ENCODE data around the gene FBXW11.
A peak's percentile ranks its signal among the peaks of the same experiment; 100 is the strongest.

The FBXW11 gene

DNA sequence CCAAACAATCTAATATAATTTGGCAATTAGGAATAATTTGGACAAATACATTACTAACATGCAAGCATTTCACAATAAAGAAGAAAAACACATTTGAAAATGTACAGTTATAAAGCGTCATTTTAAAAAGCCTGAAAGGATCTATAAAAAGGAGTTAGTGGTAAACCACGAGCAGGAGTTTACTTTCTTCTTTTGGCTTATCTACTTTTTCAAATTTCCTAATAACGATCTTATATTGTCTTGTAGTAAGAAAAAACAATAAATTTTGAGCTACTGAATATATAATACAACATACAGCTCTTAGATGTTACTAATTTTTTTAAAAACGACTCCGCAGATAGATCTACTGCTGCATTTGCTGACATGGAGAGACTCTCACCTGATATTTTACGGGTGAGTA lies 141.0 kb downstream of the FBXW11 start:
- TF ChIP-seq, protein P1, sequence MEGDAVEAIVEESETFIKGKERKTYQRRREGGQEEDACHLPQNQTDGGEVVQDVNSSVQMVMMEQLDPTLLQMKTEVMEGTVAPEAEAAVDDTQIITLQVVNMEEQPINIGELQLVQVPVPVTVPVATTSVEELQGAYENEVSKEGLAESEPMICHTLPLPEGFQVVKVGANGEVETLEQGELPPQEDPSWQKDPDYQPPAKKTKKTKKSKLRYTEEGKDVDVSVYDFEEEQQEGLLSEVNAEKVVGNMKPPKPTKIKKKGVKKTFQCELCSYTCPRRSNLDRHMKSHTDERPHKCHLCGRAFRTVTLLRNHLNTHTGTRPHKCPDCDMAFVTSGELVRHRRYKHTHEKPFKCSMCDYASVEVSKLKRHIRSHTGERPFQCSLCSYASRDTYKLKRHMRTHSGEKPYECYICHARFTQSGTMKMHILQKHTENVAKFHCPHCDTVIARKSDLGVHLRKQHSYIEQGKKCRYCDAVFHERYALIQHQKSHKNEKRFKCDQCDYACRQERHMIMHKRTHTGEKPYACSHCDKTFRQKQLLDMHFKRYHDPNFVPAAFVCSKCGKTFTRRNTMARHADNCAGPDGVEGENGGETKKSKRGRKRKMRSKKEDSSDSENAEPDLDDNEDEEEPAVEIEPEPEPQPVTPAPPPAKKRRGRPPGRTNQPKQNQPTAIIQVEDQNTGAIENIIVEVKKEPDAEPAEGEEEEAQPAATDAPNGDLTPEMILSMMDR (IDR thresholded peaks at IDR 0.05; ENCODE audit: control insufficient read depth, extremely low read depth, insufficient read depth), result no peak
- H3K4me3 ChIP-seq (ENCODE audit: low read depth, low read length), result no peak overlapping the region
- DNase-seq (ENCODE audit: low read depth), result no peak

DNA sequence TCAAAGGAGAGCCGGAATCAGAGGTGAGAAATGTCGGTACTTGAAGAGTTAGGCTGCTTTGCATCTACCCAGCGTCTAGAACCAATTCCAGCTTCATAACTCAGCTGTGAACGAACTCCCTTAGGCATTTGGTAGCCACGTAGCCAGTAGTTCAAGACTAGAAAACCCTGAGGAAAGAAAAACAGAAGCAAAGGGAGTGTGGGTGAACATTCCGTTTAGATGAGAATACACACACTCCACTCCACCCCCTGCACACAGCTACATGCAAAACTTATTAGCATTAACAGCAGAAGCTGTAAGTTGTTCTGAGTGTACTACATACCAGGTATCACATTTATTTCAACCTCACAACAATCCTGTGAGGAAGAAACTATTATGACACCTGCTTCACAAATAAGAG lies 142.5 kb downstream of the FBXW11 start:
- no peak overlapping the region for H3K4me3 ChIP-seq (ENCODE audit: low read depth, low read length)
- TF ChIP-seq, protein P1 (IDR thresholded peaks at IDR 0.05; ENCODE audit: control insufficient read depth, extremely low read depth, insufficient read depth), result no peak
- DNase-seq (ENCODE audit: low read depth), result no peak

DNA sequence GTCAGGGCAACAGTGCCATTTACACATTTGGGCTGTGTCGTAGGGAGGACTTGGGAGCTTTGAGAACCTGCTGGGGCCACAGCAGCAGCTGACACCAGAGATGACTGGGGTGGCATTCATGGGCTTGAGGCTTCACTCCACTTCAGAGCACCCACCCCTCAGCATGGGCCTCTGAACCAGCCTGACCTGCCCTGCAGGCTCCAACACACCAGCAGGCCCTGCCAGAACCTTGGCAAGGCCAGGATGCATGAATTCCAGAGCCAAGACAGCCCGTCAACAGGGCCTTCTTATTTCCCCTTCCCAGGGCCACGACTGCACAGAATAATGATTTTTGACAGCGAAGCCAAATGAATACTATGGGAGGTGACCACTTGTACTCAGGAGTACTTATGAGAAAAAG lies 143.8 kb downstream of the FBXW11 start:
- TF ChIP-seq, protein P1 (IDR thresholded peaks at IDR 0.05; ENCODE audit: control insufficient read depth, extremely low read depth, insufficient read depth), result no peak
- peak; percentile 66 for DNase-seq (ENCODE audit: low read depth)
- H3K4me3 ChIP-seq (ENCODE audit: low read depth, low read length), result no peak overlapping the region

DNA sequence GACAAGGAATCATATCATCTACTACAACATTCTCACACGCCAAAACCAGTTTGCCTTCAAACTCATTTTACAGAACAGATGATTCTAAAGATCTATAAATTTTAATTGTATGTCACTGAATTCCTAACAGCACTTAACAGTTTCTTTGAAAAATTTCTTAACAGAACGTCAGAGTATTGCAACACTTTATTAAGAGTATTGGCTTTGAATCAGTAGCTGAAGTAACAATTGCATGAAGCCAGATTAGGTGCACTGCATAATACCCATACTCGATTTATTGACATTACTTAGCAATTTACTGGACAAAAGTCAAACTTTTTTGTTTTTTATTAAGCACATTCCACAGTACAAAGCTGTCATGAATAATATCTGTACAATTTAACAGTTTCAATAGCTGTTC lies 145.1 kb downstream of the FBXW11 start:
- no peak overlapping the region for H3K4me3 ChIP-seq (ENCODE audit: low read depth, low read length)
- TF ChIP-seq, protein P1 (IDR thresholded peaks at IDR 0.05; ENCODE audit: control insufficient read depth, extremely low read depth, insufficient read depth), result no peak
- DNase-seq (ENCODE audit: low read depth), result no peak

DNA sequence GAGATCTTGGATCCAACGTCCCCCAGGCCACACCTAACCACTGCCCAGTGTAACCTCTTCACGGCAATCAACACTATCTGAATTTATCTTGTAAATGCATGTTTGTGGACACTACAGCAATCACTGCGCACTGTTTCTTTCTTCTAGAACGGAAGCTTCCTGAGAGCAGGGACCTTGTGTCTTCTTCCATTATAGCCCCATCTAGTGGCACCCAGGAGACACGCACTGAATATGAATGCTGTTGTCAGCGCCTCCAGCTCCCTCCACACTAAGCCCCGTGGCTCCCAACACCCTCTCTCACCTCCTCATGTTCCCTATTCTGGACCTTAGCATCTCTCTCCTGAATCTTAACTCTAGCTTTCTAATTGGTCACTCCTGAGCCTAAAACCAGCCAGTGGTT lies 148.1 kb downstream of the FBXW11 start:
- H3K4me3 ChIP-seq (ENCODE audit: low read depth, low read length), result no peak overlapping the region
- TF ChIP-seq, protein P1 (IDR thresholded peaks at IDR 0.05; ENCODE audit: control insufficient read depth, extremely low read depth, insufficient read depth), result peak; percentile 40
- DNase-seq (ENCODE audit: low read depth), result no peak

DNA sequence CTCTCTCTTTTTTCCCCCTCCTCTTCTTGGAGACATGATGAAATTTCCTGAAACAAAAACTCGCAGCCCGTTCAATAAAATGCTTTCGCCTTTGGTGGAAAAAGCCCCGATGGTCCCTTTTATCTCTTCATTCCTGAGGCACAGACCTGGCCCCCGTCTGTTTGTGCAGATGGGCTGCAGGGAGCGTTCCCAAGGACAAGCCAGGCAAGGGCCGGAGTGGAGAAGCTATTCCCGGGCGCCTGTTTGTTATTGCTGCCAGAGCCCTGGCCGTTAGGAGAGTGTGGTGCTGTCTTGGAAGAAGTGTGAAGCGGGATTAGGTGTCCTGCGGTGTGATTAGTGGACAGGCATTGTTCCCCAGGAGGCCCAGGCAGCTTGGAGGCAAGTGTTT lies 149.0 kb downstream of the FBXW11 start:
- DNase-seq (ENCODE audit: low read depth), result no peak
- TF ChIP-seq, protein P1 (IDR thresholded peaks at IDR 0.05; ENCODE audit: control insufficient read depth, extremely low read depth, insufficient read depth), result no peak
- H3K4me3 ChIP-seq (ENCODE audit: low read depth, low read length), result no peak overlapping the region

Data from LNCaP clone FGC (cell line).